Liver (tissue), 9 donors: ENCODE measurements around the gene MMP21. TPM values are rescaled to one million over a fixed set of nuclear protein-coding genes. Genes with fewer than 3 reads are reported as not detected.

ENCODE experiments used
- DNase-seq: peaks from one replicate; pipeline ENCODE4 v3.0.0-alpha.2; 2017; ENCODE audit warnings: low spot score
- H3K27ac ChIP-seq, 2 donors: one replicate each; pipeline ENCODE4 v1.7.0; 2013; ENCODE audit warnings: inconsistent platforms in 2 of 2, low read length in 2 of 2, control low read depth in 1 of 2, low read depth in 1 of 2, mild to moderate bottlenecking in 1 of 2
- H3K27me3 ChIP-seq, 4 donors: one replicate each; pipeline versions ENCODE4 v1.6.1 to v1.7.0; 2013; ENCODE audit warnings: low read length in 3 of 4, inconsistent platforms in 1 of 4, mild to moderate bottlenecking in 1 of 4, moderate library complexity in 1 of 4; ENCODE audit not compliant: control insufficient read depth in 4 of 4, insufficient read depth in 4 of 4
- H3K36me3 ChIP-seq, 4 donors: one replicate each; pipeline versions ENCODE4 v1.6.1 to v1.7.0; 2013; ENCODE audit warnings: low read length in 3 of 4, mild to moderate bottlenecking in 3 of 4, low read depth in 1 of 4, moderate library complexity in 1 of 4; ENCODE audit not compliant: control insufficient read depth in 4 of 4, insufficient read depth in 3 of 4
- H3K4me1 ChIP-seq, 4 donors: one replicate each; pipeline versions ENCODE4 v1.6.1 to v1.7.0; 2013; ENCODE audit warnings: low read length in 3 of 4, mild to moderate bottlenecking in 3 of 4, moderate library complexity in 1 of 4; ENCODE audit not compliant: control insufficient read depth in 4 of 4, insufficient read depth in 4 of 4
- H3K4me3 ChIP-seq, 3 donors: one replicate each; pipeline versions ENCODE4 v1.6.1 to v1.7.0; 2013; ENCODE audit warnings: low read length in 3 of 3, control low read depth in 1 of 3, low read depth in 1 of 3, mild to moderate bottlenecking in 1 of 3
- H3K9ac ChIP-seq, 2 donors: one replicate each; pipeline ENCODE4 v1.7.0; 2013; ENCODE audit warnings: low read length in 2 of 2, mild to moderate bottlenecking in 2 of 2, moderate library complexity in 2 of 2, control low read depth in 1 of 2, low read depth in 1 of 2
- H3K9me3 ChIP-seq, 4 donors: one replicate each; pipeline versions ENCODE4 v1.6.1 to v1.7.0; 2013; ENCODE audit warnings: low read length in 3 of 4; ENCODE audit not compliant: control insufficient read depth in 4 of 4
- ATF3 ChIP-seq: IDR thresholded peaks from 2 replicates; pipeline ENCODE4 v1.6.1; 2016; ENCODE audit warnings: antibody characterized with exemption
- CTCF ChIP-seq: fragments of 150-350 bp; IDR thresholded peaks from 2 replicates; pipeline ENCODE4 v1.5.1; 2017; ENCODE audit warnings: improper control_type of control experiment, low read depth, low read length; ENCODE audit not compliant: missing input control
- EGR1 ChIP-seq, 2 donors: IDR thresholded peaks; 2 replicates each; pipeline ENCODE4 v1.6.1; 2016 to 2018; ENCODE audit warnings: antibody characterized with exemption in 2 of 2, low read depth in 2 of 2
- FOXA2 ChIP-seq: IDR thresholded peaks from 2 replicates; pipeline ENCODE4 v1.6.1; 2016; ENCODE audit warnings: antibody characterized with exemption
- HNF4A ChIP-seq, 2 donors: conservative IDR thresholded peaks; 2 replicates each; pipeline ENCODE4 v1.6.1; 2016; ENCODE audit warnings: antibody characterized with exemption in 2 of 2, mild to moderate bottlenecking in 2 of 2
- HNF4G ChIP-seq: IDR thresholded peaks from 2 replicates; pipeline ENCODE4 v1.6.1; 2016; ENCODE audit warnings: antibody characterized with exemption
- JUND ChIP-seq, 2 donors: IDR thresholded peaks; 2 replicates each; pipeline ENCODE4 v1.6.1; 2016; ENCODE audit warnings: antibody characterized with exemption in 2 of 2
- MAX ChIP-seq: IDR thresholded peaks from 2 replicates; pipeline ENCODE4 v1.6.1; 2016; ENCODE audit warnings: antibody characterized with exemption
- NR2F2 ChIP-seq: IDR thresholded peaks from 2 replicates; pipeline ENCODE4 v1.6.1; 2016; ENCODE audit warnings: antibody characterized with exemption
- RAD21 ChIP-seq, 2 donors: IDR thresholded peaks; 2 replicates each; pipeline ENCODE4 v1.6.1; 2016; ENCODE audit warnings: antibody characterized with exemption in 2 of 2, mild to moderate bottlenecking in 2 of 2
- RXRA ChIP-seq, 2 donors: IDR thresholded peaks; 2 replicates each; pipeline ENCODE4 v1.6.1; 2017 to 2018; ENCODE audit warnings: antibody characterized with exemption in 2 of 2, mild to moderate bottlenecking in 1 of 2
- SP1 ChIP-seq: IDR thresholded peaks from 2 replicates; pipeline ENCODE4 v1.6.1; 2018; ENCODE audit warnings: antibody characterized with exemption, mild to moderate bottlenecking
- TAF1 ChIP-seq: conservative IDR thresholded peaks from 2 replicates; pipeline ENCODE4 v1.6.1; 2016; ENCODE audit warnings: antibody characterized with exemption, mild to moderate bottlenecking
- YY1 ChIP-seq: IDR thresholded peaks from 2 replicates; pipeline ENCODE4 v1.6.1; 2016; ENCODE audit warnings: antibody characterized with exemption, mild to moderate bottlenecking
- ZBTB33 ChIP-seq: IDR thresholded peaks from 2 replicates; pipeline ENCODE4 v1.6.1; 2016; ENCODE audit warnings: antibody characterized with exemption
- WGBS: extraction: QIAGEN DNeasy Blood & Tissue Kit; methylation state at CpG from one replicate; pipeline ENCODE4 v1.1.7; 2013; 5-methylcytosine and 5-hydroxymethylcytosine counted together
- polyA plus RNA-seq, 2 donors: library from polyadenylated mRNA; stranded (reverse) in 1 of 2; unstranded in 1 of 2; fragments of 200-250 nt in 1 of 2; fragments of >200 nt in 1 of 2; fragmentation: Nextera tagmentation in 1 of 2; extraction: Ambion mirVana in 1 of 2; gene quantifications; one replicate each; pipeline versions ENCODE4 v1.2.1 to v1.2.3, GENCODE V29; 2013 to 2015
- total RNA-seq, 2 donors: library from RNA; depleted of rRNA; stranded (reverse); fragments of >200 nt; gene quantifications; one replicate each; pipeline ENCODE4 v1.2.3, GENCODE V29; 2014
- TF ChIP-seq, protein P1 (sequence below): IDR thresholded peaks from 2 replicates; pipeline ENCODE4 v1.6.1; 2016; ENCODE audit warnings: antibody characterized with exemption, mild to moderate bottlenecking
- donor health status: healthy.
- donor health status: healthy.
- donor health status: healthy.
- donor health status: healthy.
- donor health status: healthy.

The MMP21 gene
- total and polyA plus RNA-seq, 4 donors: 0.03 to 0.37 (median 0.17) TPM; not detected in 1

DNA sequence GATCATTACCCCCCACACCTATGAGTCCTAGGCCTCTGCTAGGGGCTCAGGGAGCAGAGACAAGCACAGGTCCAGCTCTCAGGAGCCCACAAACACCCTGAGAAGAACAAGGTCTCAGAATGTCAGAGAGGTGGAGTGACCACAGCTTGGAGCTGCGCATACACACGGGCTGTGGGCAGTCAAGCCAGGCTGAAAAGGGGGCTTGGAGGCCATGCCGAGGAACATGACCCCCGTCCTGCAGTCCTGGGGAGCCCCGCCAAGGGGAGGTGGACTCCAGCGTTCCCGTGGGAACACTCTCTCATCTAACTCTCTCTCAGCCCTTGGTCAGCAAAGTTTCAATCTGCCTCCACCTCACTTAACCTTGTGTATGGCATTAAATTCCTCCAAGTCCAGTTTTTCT lies 7.8 kb upstream of the MMP21 start (continued):
- TF ChIP-seq ZBTB33 (no peak), FOXA2 (no peak)

- Histone ChIP-seq H3K9ac (no peak overlapping the region), H3K36me3 (peaks cover 0 to 3% (median 1%) of the 10 kb centered on the region in 4 donors), H3K4me3 (no peak overlapping the region), H3K27ac (no peak overlapping the region), H3K9me3 (no peaks in the 10 kb centered on the region), H3K27me3 (no peaks in the 10 kb centered on the region), H3K4me1 (no peaks in the 10 kb centered on the region)
- WGBS: 93% methylated on average over 11 of the region's 11 CpGs
- no peak for TF ChIP-seq YY1
- TF ChIP-seq HNF4G: no peak
- no peak for TF ChIP-seq NR2F2
- TF ChIP-seq ATF3: no peak
- no peak for TF ChIP-seq RAD21 (IDR thresholded peaks at IDR 0.05)
- no peak for TF ChIP-seq RXRA (IDR thresholded peaks at IDR 0.05)
- no peak for TF ChIP-seq MAX
- TF ChIP-seq, protein P1, sequence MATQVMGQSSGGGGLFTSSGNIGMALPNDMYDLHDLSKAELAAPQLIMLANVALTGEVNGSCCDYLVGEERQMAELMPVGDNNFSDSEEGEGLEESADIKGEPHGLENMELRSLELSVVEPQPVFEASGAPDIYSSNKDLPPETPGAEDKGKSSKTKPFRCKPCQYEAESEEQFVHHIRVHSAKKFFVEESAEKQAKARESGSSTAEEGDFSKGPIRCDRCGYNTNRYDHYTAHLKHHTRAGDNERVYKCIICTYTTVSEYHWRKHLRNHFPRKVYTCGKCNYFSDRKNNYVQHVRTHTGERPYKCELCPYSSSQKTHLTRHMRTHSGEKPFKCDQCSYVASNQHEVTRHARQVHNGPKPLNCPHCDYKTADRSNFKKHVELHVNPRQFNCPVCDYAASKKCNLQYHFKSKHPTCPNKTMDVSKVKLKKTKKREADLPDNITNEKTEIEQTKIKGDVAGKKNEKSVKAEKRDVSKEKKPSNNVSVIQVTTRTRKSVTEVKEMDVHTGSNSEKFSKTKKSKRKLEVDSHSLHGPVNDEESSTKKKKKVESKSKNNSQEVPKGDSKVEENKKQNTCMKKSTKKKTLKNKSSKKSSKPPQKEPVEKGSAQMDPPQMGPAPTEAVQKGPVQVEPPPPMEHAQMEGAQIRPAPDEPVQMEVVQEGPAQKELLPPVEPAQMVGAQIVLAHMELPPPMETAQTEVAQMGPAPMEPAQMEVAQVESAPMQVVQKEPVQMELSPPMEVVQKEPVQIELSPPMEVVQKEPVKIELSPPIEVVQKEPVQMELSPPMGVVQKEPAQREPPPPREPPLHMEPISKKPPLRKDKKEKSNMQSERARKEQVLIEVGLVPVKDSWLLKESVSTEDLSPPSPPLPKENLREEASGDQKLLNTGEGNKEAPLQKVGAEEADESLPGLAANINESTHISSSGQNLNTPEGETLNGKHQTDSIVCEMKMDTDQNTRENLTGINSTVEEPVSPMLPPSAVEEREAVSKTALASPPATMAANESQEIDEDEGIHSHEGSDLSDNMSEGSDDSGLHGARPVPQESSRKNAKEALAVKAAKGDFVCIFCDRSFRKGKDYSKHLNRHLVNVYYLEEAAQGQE: no peak
- TF ChIP-seq CTCF: no peak
- no peak for TF ChIP-seq HNF4A (conservative IDR thresholded peaks at IDR 0.05)
- TF ChIP-seq TAF1: no peak
- no peak for TF ChIP-seq JUND (IDR thresholded peaks at IDR 0.05)
- no peak for TF ChIP-seq SP1
- TF ChIP-seq EGR1 (IDR thresholded peaks at IDR 0.05; ENCODE audit: low read depth in 2 of 2): no peak
- no peak for DNase-seq
Measured at GRCh38 chr10:125782616-125783015, 7.0 kb upstream of the MMP21 start.
